A673 (cell line): Measurements from ENCODE around the gene CRACR2A. TPM values are rescaled to one million over a fixed set of nuclear protein-coding genes. Genes with fewer than 3 reads are reported as not detected.

Source experiments
- BruUV-seq: library from RNA; stranded (reverse); fragments of 400-500 nt; replicated peaks from 2 replicates; lab custom pipeline; 2021; lab: Mats Ljungman, UMichigan
- CTCF ChIA-PET: fragments of 300-600 bp; sonication (Branson Sonifier 250); formaldehyde crosslinking; loops from one replicate; lab custom pipeline; 2022; ENCODE audit warnings: antibody characterized with exemption; lab: Charles Lee
- POLR2A ChIA-PET: fragments of 300-600 bp; sonication (Branson Sonifier 250); formaldehyde crosslinking; loops from one replicate; lab custom pipeline; 2022; ENCODE audit warnings: antibody characterized with exemption; ENCODE audit not compliant: low non-redundant PET; lab: Charles Lee
- DNase-seq: peaks from one replicate; pipeline ENCODE4 v3.0.0-alpha.2; 2015; ENCODE audit warnings: low spot score
- H3K27ac ChIP-seq: fragments of 200-600 bp; sonication (generic); 2 replicates; pipeline ENCODE4 v1.5.1; 2016; ENCODE audit warnings: mixed run types, low read depth, mild to moderate bottlenecking, mixed read lengths, antibody characterized with exemption, low read length; ENCODE audit not compliant: poor library complexity, severe bottlenecking
- H3K27me3 ChIP-seq: fragments of 200-600 bp; sonication (generic); replicated peaks from 2 replicates; pipeline ENCODE4 v1.6.1; 2017; ENCODE audit warnings: mixed run types, low read depth, mild to moderate bottlenecking, mixed read lengths, antibody characterized with exemption, low read length; ENCODE audit not compliant: insufficient read depth, poor library complexity
- H3K36me3 ChIP-seq: fragments of 200-600 bp; sonication (generic); 2 replicates; pipeline ENCODE4 v1.6.1; 2016; ENCODE audit warnings: mixed run types, mild to moderate bottlenecking, mixed read lengths, antibody characterized with exemption, low read length; ENCODE audit not compliant: insufficient read depth, poor library complexity, severe bottlenecking
- H3K4me1 ChIP-seq: fragments of 200-600 bp; sonication (generic); 2 replicates; pipeline ENCODE4 v1.6.1; 2017; ENCODE audit warnings: mixed run types, mild to moderate bottlenecking, mixed read lengths, antibody characterized with exemption, low read length; ENCODE audit not compliant: insufficient read depth, poor library complexity, severe bottlenecking
- H3K4me3 ChIP-seq: fragments of 200-600 bp; sonication (generic); 2 replicates; pipeline ENCODE4 v1.5.1; 2016; ENCODE audit warnings: low read depth, mixed run types, mild to moderate bottlenecking, mixed read lengths, low read length; ENCODE audit not compliant: poor library complexity, severe bottlenecking
- H3K9me3 ChIP-seq: fragments of 200-600 bp; sonication (generic); 2 replicates; pipeline ENCODE4 v1.6.1; 2016; ENCODE audit warnings: mixed run types, low read depth, mild to moderate bottlenecking, mixed read lengths, antibody characterized with exemption, low read length; ENCODE audit not compliant: poor library complexity, severe bottlenecking
- EZH2 ChIP-seq: fragments of 200-600 bp; sonication (generic); IDR thresholded peaks from 2 replicates; pipeline ENCODE4 v1.6.1; 2017; ENCODE audit warnings: borderline replicate concordance, low read depth, mild to moderate bottlenecking, mixed read lengths, antibody characterized with exemption, low read length; ENCODE audit not compliant: poor library complexity, severe bottlenecking
- intact Hi-C: fragments of 100-400 bp; cut with micrococcal nuclease; formaldehyde crosslinking; loops from one replicate; pipeline ENCODE4 v1.10.0; 2022; ENCODE audit not compliant: unreplicated experiment
- total RNA-seq: library from RNA; stranded (reverse); gene quantifications from 2 replicates; pipeline ENCODE4 v1.2.3, GENCODE V29; 2021
- TF ChIP-seq, protein P1 (sequence below): fragments of 300-800, 200-600 bp; sonication (generic); conservative IDR thresholded peaks from 2 replicates; pipeline ENCODE4 v1.5.1; 2017; ENCODE audit warnings: low read depth, mild to moderate bottlenecking, antibody characterized with exemption, low read length, moderate library complexity, mixed read lengths

The CRACR2A gene
- total RNA-seq, 1 experiment from 2014 or later: 0.13 TPM

GRCh38 chr12:3726456-3726855, 26.5 kb downstream of the CRACR2A start:
- no TSS peak for BruUV-seq
- Histone ChIP-seq H3K4me1 (no peaks in the 10 kb centered on the region), H3K4me3 (no peak overlapping the region), H3K36me3 (no peaks in the 10 kb centered on the region), H3K27ac (no peak overlapping the region), H3K9me3 (peaks cover 5% of the 10 kb centered on the region), H3K27me3 (peaks cover 80% of the 10 kb centered on the region)
- CTCF ChIA-PET: no interaction called here
- no peak for DNase-seq
- POLR2A ChIA-PET: no interaction called here
- TF ChIP-seq, protein P1, sequence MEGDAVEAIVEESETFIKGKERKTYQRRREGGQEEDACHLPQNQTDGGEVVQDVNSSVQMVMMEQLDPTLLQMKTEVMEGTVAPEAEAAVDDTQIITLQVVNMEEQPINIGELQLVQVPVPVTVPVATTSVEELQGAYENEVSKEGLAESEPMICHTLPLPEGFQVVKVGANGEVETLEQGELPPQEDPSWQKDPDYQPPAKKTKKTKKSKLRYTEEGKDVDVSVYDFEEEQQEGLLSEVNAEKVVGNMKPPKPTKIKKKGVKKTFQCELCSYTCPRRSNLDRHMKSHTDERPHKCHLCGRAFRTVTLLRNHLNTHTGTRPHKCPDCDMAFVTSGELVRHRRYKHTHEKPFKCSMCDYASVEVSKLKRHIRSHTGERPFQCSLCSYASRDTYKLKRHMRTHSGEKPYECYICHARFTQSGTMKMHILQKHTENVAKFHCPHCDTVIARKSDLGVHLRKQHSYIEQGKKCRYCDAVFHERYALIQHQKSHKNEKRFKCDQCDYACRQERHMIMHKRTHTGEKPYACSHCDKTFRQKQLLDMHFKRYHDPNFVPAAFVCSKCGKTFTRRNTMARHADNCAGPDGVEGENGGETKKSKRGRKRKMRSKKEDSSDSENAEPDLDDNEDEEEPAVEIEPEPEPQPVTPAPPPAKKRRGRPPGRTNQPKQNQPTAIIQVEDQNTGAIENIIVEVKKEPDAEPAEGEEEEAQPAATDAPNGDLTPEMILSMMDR: no peak
- no peak for TF ChIP-seq EZH2
- intact Hi-C loops: no loop called here

DNA sequence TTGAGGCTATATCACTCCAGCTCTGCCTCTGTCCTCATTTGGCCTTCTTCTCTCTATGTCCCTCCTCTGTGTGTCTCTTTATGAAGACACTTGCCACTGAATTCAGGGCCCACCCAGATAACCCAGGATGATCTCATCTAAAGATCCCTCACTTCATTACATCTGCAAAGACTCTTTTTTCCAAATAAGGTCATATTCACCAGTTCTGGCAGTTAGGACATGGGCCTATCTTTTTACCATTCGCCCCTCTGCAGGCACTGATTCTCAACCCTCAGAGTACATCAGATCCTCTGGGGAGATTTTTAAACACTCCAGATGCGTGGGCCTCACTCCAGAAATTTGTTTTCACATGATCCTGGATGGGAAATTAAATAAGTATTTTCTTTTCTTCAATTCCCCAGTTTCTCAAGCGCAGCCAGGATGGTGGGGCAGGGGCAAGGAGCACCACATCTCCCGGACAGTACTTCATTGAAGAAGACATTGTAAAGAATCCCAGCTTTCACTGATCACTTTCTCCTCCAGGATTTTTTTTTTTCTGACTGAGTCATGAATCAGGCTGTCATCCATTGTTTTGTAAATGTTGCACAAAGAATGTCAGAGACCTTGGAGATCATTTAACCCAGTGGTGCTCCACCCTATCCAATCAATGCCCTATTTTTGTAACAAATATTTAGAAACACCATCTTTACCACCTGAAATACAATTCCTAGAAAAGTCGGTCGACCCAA, 27.4 kb downstream of the CRACR2A start:
- H3K27ac ChIP-seq: no peak overlapping the region
- H3K4me3 ChIP-seq: no peak overlapping the region
- ChIA-PET CTCF (no interaction called here), POLR2A (no interaction called here)
- no peaks in the 10 kb centered on the region for H3K36me3 ChIP-seq
- TF ChIP-seq EZH2: no peak
- TF ChIP-seq, protein P1: no peak
- H3K27me3 ChIP-seq: peaks cover 87% of the 10 kb centered on the region
- no peaks in the 10 kb centered on the region for H3K4me1 ChIP-seq
- BruUV-seq: no TSS peak
- DNase-seq: no peak
- H3K9me3 ChIP-seq: peaks cover 5% of the 10 kb centered on the region
- intact Hi-C loops: no loop called here

GRCh38 chr12:3723916-3724805, 28.7 kb downstream of the CRACR2A start:
- no peak for DNase-seq
- Histone ChIP-seq H3K4me3 (no peak overlapping the region), H3K36me3 (no peaks in the 10 kb centered on the region), H3K4me1 (no peaks in the 10 kb centered on the region), H3K9me3 (peaks cover 5% of the 10 kb centered on the region), H3K27ac (no peak overlapping the region), H3K27me3 (peaks cover 85% of the 10 kb centered on the region)
- ChIA-PET POLR2A (no interaction called here), CTCF (no interaction called here)
- TF ChIP-seq, protein P1: no peak
- no peak for TF ChIP-seq EZH2
- no TSS peak for BruUV-seq
- intact Hi-C loops: no loop called here
